Activated naive CD4-positive, alpha-beta T cell treated with anti-CD3 and anti-CD28 coated beads, Interleukin-2, amount 10 ng/mL, durations not matched to agents 7 days and 5 days (primary cell): Measurements from ENCODE around the gene ZNF485.

Experiments
- CTCF ChIA-PET: fragments of 350-600 bp; sonication (Branson Sonifier 250); formaldehyde crosslinking; loops from one replicate; lab custom pipeline; 2021; ENCODE audit warnings: antibody characterized with exemption; lab: Charles Lee
- DNase-seq: peaks from one replicate; pipeline ENCODE4 v3.0.0-alpha.2; 2020
- H3K27ac Mint-ChIP-seq: one replicate; pipeline ENCODE4 v1.8.0; 2021; ENCODE audit warnings: mild to moderate bottlenecking, moderate library complexity, mixed read lengths
- H3K27me3 Mint-ChIP-seq: one replicate; pipeline ENCODE4 v1.8.0; 2021; ENCODE audit warnings: mild to moderate bottlenecking, mixed read lengths
- H3K36me3 Mint-ChIP-seq: one replicate; pipeline ENCODE4 v1.8.0; 2021; ENCODE audit warnings: mixed read lengths
- H3K4me1 Mint-ChIP-seq: one replicate; pipeline ENCODE4 v1.8.0; 2021; ENCODE audit warnings: mixed read lengths
- H3K4me3 Mint-ChIP-seq: one replicate; pipeline ENCODE4 v1.8.0; 2021; ENCODE audit warnings: mild to moderate bottlenecking, moderate library complexity, mixed read lengths
- H3K9me3 Mint-ChIP-seq: one replicate; pipeline ENCODE4 v1.8.0; 2021; ENCODE audit warnings: mixed read lengths

ZNF485 gene

DNA sequence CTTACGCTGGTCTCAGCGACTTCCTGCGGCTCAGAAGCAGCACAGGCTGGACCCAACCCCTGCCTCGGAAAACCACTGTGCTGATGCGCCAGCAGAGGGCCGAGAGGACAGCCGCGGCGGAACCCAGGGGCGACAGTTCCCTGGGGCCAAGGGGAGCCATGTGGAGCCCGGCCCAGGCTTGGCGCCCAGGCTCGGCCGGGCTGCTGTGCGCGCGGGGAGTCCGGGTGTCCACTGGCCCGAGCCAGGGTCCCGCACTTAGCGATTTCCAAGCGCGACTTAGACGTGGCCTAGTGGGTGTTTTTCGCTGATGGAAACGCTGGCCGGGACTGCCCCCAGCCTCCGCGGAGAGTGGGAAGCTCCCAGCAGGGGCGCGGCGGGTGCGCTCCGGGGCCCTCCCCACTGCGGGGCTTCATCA, 61.1 kb downstream of the ZNF485 start:
- Mint-ChIP-seq H3K9me3 (no peaks in the 10 kb centered on the region), H3K27me3 (peaks cover 63% of the 10 kb centered on the region), H3K27ac (no peak overlapping the region), H3K36me3 (no peaks in the 10 kb centered on the region), H3K4me3 (no peak overlapping the region), H3K4me1 (peaks cover 4% of the 10 kb centered on the region)
- CTCF ChIA-PET = no interaction called here
- DNase-seq = no peak
